ENCODE measurements around the gene SELENOI.
"Not testable (repeated sequence)": the region's sequence is repeated elsewhere in the genome, so short reads cannot be mapped to it uniquely, and the experiment has no call there.

Gene SELENOI

GRCh38 chr2:26330604-26331003 lies 15.3 kb upstream of the SELENOI start:
- Histone ChIP-seq H4K20me1 (ENCODE audit: insufficient read depth, low read length) (no peaks in the 10 kb centered on the region), H3K27ac (ENCODE audit: low read length) (no peak overlapping the region), H3K27me3 (replicated peaks; ENCODE audit: insufficient read depth, low read length) (no peaks in the 10 kb centered on the region), H3K4me2 (ENCODE audit: low read depth, low read length) (peak overlapping the region; percentile 30; the same call in 1 of the 2 replicates), H3K9me2 (replicated peaks; ENCODE audit: insufficient read depth, low read length) (no peaks in the 10 kb centered on the region), H2AFZ (ENCODE audit: low read length) (peak overlapping the region; percentile 49), H3K9ac (ENCODE audit: low read length) (no peak overlapping the region), H3K36me3 (replicated peaks; ENCODE audit: insufficient read depth, low read length) (no peaks in the 10 kb centered on the region), H3K4me1 (ENCODE audit: low read length) (peaks cover 46% of the 10 kb centered on the region), H3F3A (ENCODE audit: insufficient read depth, low read length) (peaks cover 24% of the 10 kb centered on the region), H3K4me3 (ENCODE audit: low read length) (no peak overlapping the region), H3K79me2 (ENCODE audit: low read length) (no peaks in the 10 kb centered on the region), H3K9me3 (replicated peaks; ENCODE audit: insufficient read depth, low read length) (no peaks in the 10 kb centered on the region)
- DNase-seq = no peak
- TF ChIP-seq CTCF (IDR thresholded peaks at IDR 0.05; ENCODE audit: low read length) = no peak
- no peak for TF ChIP-seq EZH2phosphoT487 (IDR thresholded peaks at IDR 0.05; ENCODE audit: low read length)
- TF ChIP-seq EZH2 (optimal IDR thresholded peaks at IDR 0.05; ENCODE audit: low read depth, low read length) = no peak

DNA sequence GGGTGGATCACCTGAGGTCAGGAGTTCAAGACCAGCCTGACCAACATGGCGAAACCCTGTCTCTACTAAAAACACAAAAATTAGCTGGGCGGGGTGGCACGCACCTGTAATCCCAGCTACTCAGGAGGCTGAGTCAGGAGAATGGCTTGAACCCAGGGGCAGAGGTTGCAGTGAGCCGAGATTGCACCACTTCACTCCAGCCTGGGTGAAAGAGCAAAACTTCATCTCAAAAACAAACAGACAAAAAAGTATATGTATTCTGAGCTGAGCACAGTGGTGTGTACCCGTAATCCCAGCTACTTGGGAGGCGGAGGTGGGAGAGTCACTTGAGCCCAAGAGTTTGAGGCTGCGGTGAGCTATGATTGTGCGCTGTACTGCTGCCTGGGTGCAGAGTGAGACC lies 14.6 kb upstream of the SELENOI start:
- H3K4me1 ChIP-seq (ENCODE audit: low read length) = peaks cover 39% of the 10 kb centered on the region
- not testable (repeated sequence) for H3K4me3 ChIP-seq (ENCODE audit: low read length); H3K79me2 ChIP-seq (ENCODE audit: low read length); H3K27ac ChIP-seq (ENCODE audit: low read length); H3K27me3 ChIP-seq (replicated peaks; ENCODE audit: insufficient read depth, low read length); H3K4me2 ChIP-seq (ENCODE audit: low read depth, low read length); H3K9me3 ChIP-seq (replicated peaks; ENCODE audit: insufficient read depth, low read length); H2AFZ ChIP-seq (ENCODE audit: low read length); H3K9me2 ChIP-seq (replicated peaks; ENCODE audit: insufficient read depth, low read length); DNase-seq; H3K36me3 ChIP-seq (replicated peaks; ENCODE audit: insufficient read depth, low read length); H3K9ac ChIP-seq (ENCODE audit: low read length); H4K20me1 ChIP-seq (ENCODE audit: insufficient read depth, low read length)
- H3F3A ChIP-seq (ENCODE audit: insufficient read depth, low read length) = peaks cover 24% of the 10 kb centered on the region

DNA sequence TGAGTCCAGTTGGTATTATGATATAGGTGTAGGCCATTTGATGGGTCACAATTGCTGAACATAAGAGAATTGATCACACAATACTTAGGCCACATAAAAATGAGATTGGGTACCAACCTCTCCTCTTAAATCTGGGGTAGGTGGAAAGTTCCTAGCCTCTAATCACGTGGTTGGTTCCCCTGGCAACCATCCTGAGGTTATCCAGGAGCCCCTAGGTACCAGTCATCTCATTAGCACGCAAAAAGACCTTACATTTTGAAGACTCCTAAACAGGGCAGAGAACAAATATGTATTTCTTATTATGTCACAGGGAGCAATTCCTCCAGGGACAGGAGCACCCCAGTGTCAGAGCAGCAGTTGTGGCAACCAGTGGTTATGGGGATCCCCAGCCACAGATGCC lies 12.7 kb upstream of the SELENOI start:
- Histone ChIP-seq H3K9me2 (replicated peaks; ENCODE audit: insufficient read depth, low read length) (no peaks in the 10 kb centered on the region), H4K20me1 (ENCODE audit: insufficient read depth, low read length) (no peaks in the 10 kb centered on the region), H3F3A (ENCODE audit: insufficient read depth, low read length) (peaks cover 14% of the 10 kb centered on the region), H3K27me3 (replicated peaks; ENCODE audit: insufficient read depth, low read length) (no peaks in the 10 kb centered on the region), H3K4me2 (ENCODE audit: low read depth, low read length) (no peak overlapping the region), H3K9ac (ENCODE audit: low read length) (no peak overlapping the region), H3K4me3 (ENCODE audit: low read length) (no peak overlapping the region), H2AFZ (ENCODE audit: low read length) (no peak overlapping the region), H3K79me2 (ENCODE audit: low read length) (no peaks in the 10 kb centered on the region), H3K9me3 (replicated peaks; ENCODE audit: insufficient read depth, low read length) (no peaks in the 10 kb centered on the region), H3K4me1 (ENCODE audit: low read length) (peaks cover 20% of the 10 kb centered on the region), H3K27ac (ENCODE audit: low read length) (no peak overlapping the region), H3K36me3 (replicated peaks; ENCODE audit: insufficient read depth, low read length) (no peaks in the 10 kb centered on the region)
- DNase-seq = no peak
- TF ChIP-seq EZH2phosphoT487 (IDR thresholded peaks at IDR 0.05; ENCODE audit: low read length) (no peak), CTCF (IDR thresholded peaks at IDR 0.05; ENCODE audit: low read length) (no peak)

- Histone ChIP-seq H3K9me2 (replicated peaks; ENCODE audit: insufficient read depth, low read length) (no peaks in the 10 kb centered on the region), H3K4me3 (ENCODE audit: low read length) (no peak overlapping the region), H3K27me3 (replicated peaks; ENCODE audit: insufficient read depth, low read length) (no peaks in the 10 kb centered on the region)
These were observed 10.7 kb upstream of the SELENOI start for GRCh38 chr2:26335231-26335630.

More at GRCh38 chr2:26335231-26335630, 10.7 kb upstream of the SELENOI start:
- H3K79me2 ChIP-seq (ENCODE audit: low read length) = no peaks in the 10 kb centered on the region
- DNase-seq = no peak
- TF ChIP-seq EZH2phosphoT487 (IDR thresholded peaks at IDR 0.05; ENCODE audit: low read length) = no peak
- no peak for TF ChIP-seq CTCF (IDR thresholded peaks at IDR 0.05; ENCODE audit: low read length)
- no peak for TF ChIP-seq EZH2 (optimal IDR thresholded peaks at IDR 0.05; ENCODE audit: low read depth, low read length)
- H2AFZ ChIP-seq (ENCODE audit: low read length) = no peak overlapping the region
- H3K4me1 ChIP-seq (ENCODE audit: low read length) = peaks cover 5% of the 10 kb centered on the region
- no peaks in the 10 kb centered on the region for H3F3A ChIP-seq (ENCODE audit: insufficient read depth, low read length)
- no peaks in the 10 kb centered on the region for H4K20me1 ChIP-seq (ENCODE audit: insufficient read depth, low read length)
- H3K9me3 ChIP-seq (replicated peaks; ENCODE audit: insufficient read depth, low read length) = no peaks in the 10 kb centered on the region
- no peak overlapping the region for H3K27ac ChIP-seq (ENCODE audit: low read length)
- no peak overlapping the region for H3K9ac ChIP-seq (ENCODE audit: low read length)
- no peaks in the 10 kb centered on the region for H3K36me3 ChIP-seq (replicated peaks; ENCODE audit: insufficient read depth, low read length)
- no peak overlapping the region for H3K4me2 ChIP-seq (ENCODE audit: low read depth, low read length)

All from MM.1S (cell line).